Body of pancreas (tissue), 4 donors: ENCODE results near the gene PCDHGA7.

Source experiments
- CTCF ChIP-seq, 7 experiments: fragments of 450-650 bp in 4 of 7; fragments of 200-600 bp in 3 of 7; sonication (generic) in 3 of 7; IDR thresholded peaks; one replicate each; pipeline ENCODE4 v1.5.1; 2016 to 2019; ENCODE audit warnings: antibody characterized with exemption in 7 of 7
- POLR2A ChIP-seq, 3 donors: fragments of 450-650 bp; IDR thresholded peaks; one replicate each; pipeline ENCODE4 v1.6.1; 2016; ENCODE audit warnings: antibody characterized with exemption in 3 of 3, mild to moderate bottlenecking in 2 of 3

DNA sequence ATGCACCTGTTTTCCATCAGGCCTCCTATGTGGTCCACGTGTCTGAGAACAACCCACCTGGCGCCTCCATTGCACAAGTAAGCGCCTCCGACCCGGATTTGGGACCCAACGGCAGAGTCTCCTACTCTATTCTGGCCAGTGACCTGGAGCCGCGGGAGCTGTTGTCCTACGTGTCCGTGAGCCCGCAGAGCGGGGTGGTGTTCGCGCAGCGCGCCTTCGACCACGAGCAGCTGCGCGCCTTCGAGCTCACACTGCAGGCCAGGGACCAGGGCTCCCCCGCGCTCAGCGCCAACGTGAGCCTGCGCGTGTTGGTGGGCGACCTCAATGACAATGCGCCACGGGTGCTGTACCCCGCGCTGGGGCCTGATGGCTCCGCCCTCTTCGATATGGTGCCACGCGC is 31.0 kb upstream of the PCDHGA7 start:
- TF ChIP-seq CTCF (IDR thresholded peaks at IDR 0.05) (no peak), POLR2A (IDR thresholded peaks at IDR 0.05) (no peak)
